ENCODE results near the gene SCAF4.

The SCAF4 gene, protein sequence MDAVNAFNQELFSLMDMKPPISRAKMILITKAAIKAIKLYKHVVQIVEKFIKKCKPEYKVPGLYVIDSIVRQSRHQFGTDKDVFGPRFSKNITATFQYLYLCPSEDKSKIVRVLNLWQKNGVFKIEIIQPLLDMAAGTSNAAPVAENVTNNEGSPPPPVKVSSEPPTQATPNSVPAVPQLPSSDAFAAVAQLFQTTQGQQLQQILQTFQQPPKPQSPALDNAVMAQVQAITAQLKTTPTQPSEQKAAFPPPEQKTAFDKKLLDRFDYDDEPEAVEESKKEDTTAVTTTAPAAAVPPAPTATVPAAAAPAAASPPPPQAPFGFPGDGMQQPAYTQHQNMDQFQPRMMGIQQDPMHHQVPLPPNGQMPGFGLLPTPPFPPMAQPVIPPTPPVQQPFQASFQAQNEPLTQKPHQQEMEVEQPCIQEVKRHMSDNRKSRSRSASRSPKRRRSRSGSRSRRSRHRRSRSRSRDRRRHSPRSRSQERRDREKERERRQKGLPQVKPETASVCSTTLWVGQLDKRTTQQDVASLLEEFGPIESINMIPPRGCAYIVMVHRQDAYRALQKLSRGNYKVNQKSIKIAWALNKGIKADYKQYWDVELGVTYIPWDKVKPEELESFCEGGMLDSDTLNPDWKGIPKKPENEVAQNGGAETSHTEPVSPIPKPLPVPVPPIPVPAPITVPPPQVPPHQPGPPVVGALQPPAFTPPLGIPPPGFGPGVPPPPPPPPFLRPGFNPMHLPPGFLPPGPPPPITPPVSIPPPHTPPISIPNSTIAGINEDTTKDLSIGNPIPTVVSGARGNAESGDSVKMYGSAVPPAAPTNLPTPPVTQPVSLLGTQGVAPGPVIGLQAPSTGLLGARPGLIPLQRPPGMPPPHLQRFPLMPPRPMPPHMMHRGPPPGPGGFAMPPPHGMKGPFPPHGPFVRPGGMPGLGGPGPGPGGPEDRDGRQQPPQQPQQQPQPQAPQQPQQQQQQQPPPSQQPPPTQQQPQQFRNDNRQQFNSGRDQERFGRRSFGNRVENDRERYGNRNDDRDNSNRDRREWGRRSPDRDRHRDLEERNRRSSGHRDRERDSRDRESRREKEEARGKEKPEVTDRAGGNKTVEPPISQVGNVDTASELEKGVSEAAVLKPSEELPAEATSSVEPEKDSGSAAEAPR

DNA sequence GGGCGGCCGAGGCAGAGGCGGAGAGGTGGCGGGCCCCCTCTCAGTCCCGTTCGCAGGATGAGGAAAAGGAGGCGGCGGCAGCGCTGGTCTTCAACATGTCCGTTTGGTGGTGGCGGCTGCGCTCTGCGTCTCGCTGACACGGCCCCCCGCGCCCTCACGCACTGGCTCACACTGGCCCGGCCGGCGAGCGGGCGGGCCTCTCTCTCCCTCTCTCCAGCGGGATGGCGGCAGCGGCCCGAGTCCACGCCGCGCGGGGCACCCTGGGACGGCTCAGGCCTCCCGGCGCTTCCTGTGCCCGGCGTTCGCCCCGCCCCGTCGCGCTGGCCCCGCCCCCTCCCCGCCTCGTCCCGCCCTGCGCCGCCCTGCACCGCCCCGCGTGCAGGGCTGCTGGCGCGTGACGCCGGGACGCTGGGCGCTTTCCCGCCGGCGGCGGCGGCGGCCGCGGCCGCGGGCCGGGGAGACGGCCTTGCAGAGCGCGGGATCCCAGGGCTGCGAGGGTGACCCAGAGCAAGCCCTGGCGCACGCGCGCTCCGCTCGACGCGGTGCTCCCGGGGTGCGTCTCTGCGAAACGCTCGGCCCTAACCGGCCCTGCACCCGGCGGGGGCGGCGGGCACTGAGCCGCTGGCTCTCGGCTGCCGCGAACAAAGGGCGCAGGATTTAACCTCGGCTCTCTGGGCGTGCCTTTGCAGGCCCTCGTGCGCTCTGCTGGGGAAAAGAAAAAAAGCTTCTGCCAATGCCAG, at the start of gene SCAF4:
Gene SCAF4, minus strand, starts transcription at position 262 of the 740 bp plus-strand sequence. CDS start 426 bp downstream, outside the sequence.
- Histone ChIP-seq H3K36me3 (ENCODE audit: control insufficient read depth in 1 of 2, insufficient read depth in 2 of 2, low read length in 2 of 2) (no peaks in the 10 kb centered on the region), H3K9ac (ENCODE audit: low read depth in 1 of 2, low read length in 2 of 2) (peak within 1 kb of the TSS; percentile 85 to 89), H3K27me3 (ENCODE audit: control insufficient read depth in 1 of 2, insufficient read depth in 2 of 2, low read length in 2 of 2) (no peaks in the 10 kb centered on the region), H3K4me1 (ENCODE audit: control insufficient read depth in 1 of 2, insufficient read depth in 2 of 2, low read length in 2 of 2) (peaks cover 36 to 39% of the 10 kb centered on the region in 2 donors), H3K27ac (ENCODE audit: low read depth, low read length) (peak within 1 kb of the TSS; percentile 90), H3K9me3 (ENCODE audit: control insufficient read depth in 1 of 2, low read length in 2 of 2) (no peaks in the 10 kb centered on the region), H3K4me3 (ENCODE audit: low read depth in 1 of 2, low read length in 2 of 2) (peak within 1 kb of the TSS; percentile 84 to 89)

DNA sequence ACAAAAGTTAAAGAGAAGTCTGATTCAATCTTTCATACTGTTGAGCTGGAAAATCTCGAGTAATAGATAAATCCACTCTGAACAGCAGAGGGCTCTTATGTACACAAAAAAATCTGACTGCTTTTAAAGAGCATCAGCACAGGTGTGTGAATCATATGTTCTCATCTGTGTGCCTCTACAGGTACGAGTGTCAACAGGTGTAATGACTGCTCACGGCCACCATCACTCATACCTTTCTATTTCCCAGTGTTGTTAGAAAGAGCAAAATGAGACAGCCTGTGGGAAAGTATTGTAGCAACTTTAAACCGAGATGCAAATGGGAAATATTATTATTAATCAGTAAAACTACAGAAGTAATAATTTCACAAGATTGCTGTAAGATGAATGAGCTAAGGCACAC, 49.0 kb upstream of the SCAF4 start:
- Histone ChIP-seq H3K9me3 (ENCODE audit: control insufficient read depth in 1 of 2, low read length in 2 of 2) (no peaks in the 10 kb centered on the region), H3K4me3 (ENCODE audit: low read depth in 1 of 2, low read length in 2 of 2) (no peak overlapping the region), H3K4me1 (ENCODE audit: control insufficient read depth in 1 of 2, insufficient read depth in 2 of 2, low read length in 2 of 2) (no peaks in the 10 kb centered on the region), H3K27me3 (ENCODE audit: control insufficient read depth in 1 of 2, insufficient read depth in 2 of 2, low read length in 2 of 2) (no peaks in the 10 kb centered on the region), H3K27ac (ENCODE audit: low read depth, low read length) (no peak overlapping the region), H3K9ac (ENCODE audit: low read depth in 1 of 2, low read length in 2 of 2) (no peak overlapping the region), H3K36me3 (ENCODE audit: control insufficient read depth in 1 of 2, insufficient read depth in 2 of 2, low read length in 2 of 2) (no peaks in the 10 kb centered on the region)

DNA sequence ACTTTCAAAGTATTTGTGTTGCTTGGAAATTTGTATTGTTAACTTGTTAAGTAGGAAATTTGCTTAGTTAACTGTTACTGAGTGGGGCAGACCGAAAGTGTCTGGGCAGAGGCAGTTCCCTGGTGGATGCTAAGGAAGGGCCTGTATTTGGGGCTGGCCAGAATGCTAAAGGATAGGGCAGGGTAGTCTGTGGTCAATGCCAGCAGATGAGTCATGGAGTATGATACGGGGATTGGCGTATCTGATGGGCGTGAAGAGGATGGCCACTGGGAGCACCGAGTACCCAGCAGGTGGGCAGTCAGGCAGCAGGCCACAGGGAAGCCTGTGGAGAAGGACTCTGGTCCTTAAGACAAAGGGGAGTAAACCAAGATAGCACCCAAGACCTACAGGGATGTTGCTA, 46.6 kb upstream of the SCAF4 start:
- Histone ChIP-seq H3K9ac (ENCODE audit: low read depth in 1 of 2, low read length in 2 of 2) (no peak overlapping the region), H3K9me3 (ENCODE audit: control insufficient read depth in 1 of 2, low read length in 2 of 2) (no peaks in the 10 kb centered on the region), H3K27ac (ENCODE audit: low read depth, low read length) (no peak overlapping the region), H3K4me1 (ENCODE audit: control insufficient read depth in 1 of 2, insufficient read depth in 2 of 2, low read length in 2 of 2) (no peaks in the 10 kb centered on the region), H3K4me3 (ENCODE audit: low read depth in 1 of 2, low read length in 2 of 2) (no peak overlapping the region), H3K36me3 (ENCODE audit: control insufficient read depth in 1 of 2, insufficient read depth in 2 of 2, low read length in 2 of 2) (no peaks in the 10 kb centered on the region), H3K27me3 (ENCODE audit: control insufficient read depth in 1 of 2, insufficient read depth in 2 of 2, low read length in 2 of 2) (no peaks in the 10 kb centered on the region)

DNA sequence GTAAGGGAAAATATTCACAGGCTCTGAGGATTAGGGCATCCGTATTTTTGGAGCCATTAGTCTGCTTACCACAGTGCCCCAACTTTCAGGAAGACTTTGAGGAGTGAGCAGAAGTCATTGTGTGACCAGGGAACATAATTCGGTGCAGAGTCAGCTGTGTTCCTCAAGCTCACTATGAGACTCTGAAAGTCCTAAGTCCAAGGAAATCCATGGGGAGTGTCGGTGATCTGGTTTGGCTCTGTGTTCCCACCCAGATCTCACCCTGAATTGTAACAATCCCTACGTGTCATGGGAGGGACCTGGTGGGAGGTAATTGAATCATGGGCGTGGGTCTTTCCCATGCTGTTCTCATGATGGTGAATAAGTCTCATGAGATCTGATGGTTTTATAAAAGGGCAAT, 45.9 kb upstream of the SCAF4 start:
- Histone ChIP-seq H3K27me3 (ENCODE audit: control insufficient read depth in 1 of 2, insufficient read depth in 2 of 2, low read length in 2 of 2) (no peaks in the 10 kb centered on the region), H3K36me3 (ENCODE audit: control insufficient read depth in 1 of 2, insufficient read depth in 2 of 2, low read length in 2 of 2) (no peaks in the 10 kb centered on the region), H3K27ac (ENCODE audit: low read depth, low read length) (no peak overlapping the region)

DNA sequence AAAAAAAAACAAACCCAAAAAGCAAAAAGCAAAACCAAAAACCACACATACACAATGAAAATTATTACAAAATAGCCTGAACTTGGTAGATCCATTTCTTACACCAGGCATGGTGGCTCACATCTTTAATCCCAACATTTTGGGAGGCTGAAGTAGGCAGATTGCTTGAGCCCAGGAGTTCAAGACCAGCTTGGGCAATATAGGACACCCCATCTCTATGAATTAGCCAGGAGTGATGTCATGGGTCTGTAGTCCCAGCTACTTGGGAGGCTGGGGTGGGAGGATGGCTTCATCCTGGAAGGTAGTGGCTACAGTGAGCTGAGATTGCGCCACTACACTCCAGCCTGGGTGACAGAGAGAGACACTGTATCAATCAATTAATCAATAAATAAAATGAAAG, 42.1 kb upstream of the SCAF4 start:
- no peak overlapping the region for H3K9ac ChIP-seq (ENCODE audit: low read depth in 1 of 2, low read length in 2 of 2)
- peaks cover 0 to 3% of the 10 kb centered on the region in 2 donors for H3K4me1 ChIP-seq (ENCODE audit: control insufficient read depth in 1 of 2, insufficient read depth in 2 of 2, low read length in 2 of 2)
- H3K4me3 ChIP-seq (ENCODE audit: low read depth in 1 of 2, low read length in 2 of 2), result no peak overlapping the region
- H3K36me3 ChIP-seq (ENCODE audit: control insufficient read depth in 1 of 2, insufficient read depth in 2 of 2, low read length in 2 of 2), result no peaks in the 10 kb centered on the region
- H3K27ac ChIP-seq (ENCODE audit: low read depth, low read length), result no peak overlapping the region
- H3K27me3 ChIP-seq (ENCODE audit: control insufficient read depth in 1 of 2, insufficient read depth in 2 of 2, low read length in 2 of 2), result no peaks in the 10 kb centered on the region
- no peaks in the 10 kb centered on the region for H3K9me3 ChIP-seq (ENCODE audit: control insufficient read depth in 1 of 2, low read length in 2 of 2)

More for the DNA sequence above, 45.9 kb upstream of the SCAF4 start:
- Histone ChIP-seq H3K4me3 (ENCODE audit: low read depth in 1 of 2, low read length in 2 of 2) (no peak overlapping the region), H3K4me1 (ENCODE audit: control insufficient read depth in 1 of 2, insufficient read depth in 2 of 2, low read length in 2 of 2) (peaks cover 0 to 2% of the 10 kb centered on the region in 2 donors), H3K9me3 (ENCODE audit: control insufficient read depth in 1 of 2, low read length in 2 of 2) (no peaks in the 10 kb centered on the region), H3K9ac (ENCODE audit: low read depth in 1 of 2, low read length in 2 of 2) (no peak overlapping the region)

DNA sequence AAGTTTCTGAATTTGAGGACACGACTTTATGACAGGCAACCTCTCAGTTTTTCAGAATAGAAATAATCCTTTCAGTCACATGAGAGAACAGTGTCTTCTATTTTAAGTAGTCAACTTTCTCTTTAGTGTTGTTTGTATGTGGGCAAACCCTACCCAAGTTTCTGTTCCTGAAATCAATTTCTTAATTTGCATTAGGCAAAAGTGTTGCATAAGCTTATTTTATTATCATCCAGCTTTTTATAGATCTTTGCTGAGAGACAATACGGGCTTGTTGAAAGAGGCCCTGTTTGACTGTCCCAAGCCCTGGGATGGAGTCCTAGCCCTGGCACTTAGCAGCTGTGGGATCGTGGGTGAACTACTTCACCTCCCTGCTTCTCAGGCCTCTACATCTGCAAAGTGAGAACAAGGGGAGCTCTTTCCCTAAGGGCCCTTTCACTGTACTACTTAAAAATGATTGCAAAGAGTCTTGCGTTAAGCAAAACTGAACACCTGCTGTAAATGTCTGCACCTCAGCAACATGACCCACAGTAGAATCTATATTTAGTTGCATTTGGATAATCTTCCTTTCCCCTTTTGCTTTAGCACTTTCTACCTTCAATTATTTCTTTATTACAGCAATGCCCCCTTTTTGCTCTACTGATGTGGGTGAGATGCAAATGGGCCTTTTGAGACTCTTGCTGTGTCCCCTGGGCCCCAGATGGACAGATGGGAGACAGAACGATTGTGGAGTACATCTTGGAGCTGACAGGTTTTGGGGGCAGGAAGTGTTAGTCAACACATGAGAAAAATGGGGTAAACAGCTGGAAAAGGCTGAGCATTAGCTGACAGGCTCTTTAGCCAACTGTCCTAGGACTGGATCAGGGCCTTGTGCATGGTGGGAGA, 41.0 kb upstream of the SCAF4 start:
- H3K9me3 ChIP-seq (ENCODE audit: control insufficient read depth in 1 of 2, low read length in 2 of 2), result no peaks in the 10 kb centered on the region
- no peaks in the 10 kb centered on the region for H3K27me3 ChIP-seq (ENCODE audit: control insufficient read depth in 1 of 2, insufficient read depth in 2 of 2, low read length in 2 of 2)
- no peak overlapping the region for H3K4me3 ChIP-seq (ENCODE audit: low read depth in 1 of 2, low read length in 2 of 2)
- H3K36me3 ChIP-seq (ENCODE audit: control insufficient read depth in 1 of 2, insufficient read depth in 2 of 2, low read length in 2 of 2), result no peaks in the 10 kb centered on the region
- peaks cover 0 to 3% of the 10 kb centered on the region in 2 donors for H3K4me1 ChIP-seq (ENCODE audit: control insufficient read depth in 1 of 2, insufficient read depth in 2 of 2, low read length in 2 of 2)
- no peak overlapping the region for H3K27ac ChIP-seq (ENCODE audit: low read depth, low read length)
- no peak overlapping the region for H3K9ac ChIP-seq (ENCODE audit: low read depth in 1 of 2, low read length in 2 of 2)

DNA sequence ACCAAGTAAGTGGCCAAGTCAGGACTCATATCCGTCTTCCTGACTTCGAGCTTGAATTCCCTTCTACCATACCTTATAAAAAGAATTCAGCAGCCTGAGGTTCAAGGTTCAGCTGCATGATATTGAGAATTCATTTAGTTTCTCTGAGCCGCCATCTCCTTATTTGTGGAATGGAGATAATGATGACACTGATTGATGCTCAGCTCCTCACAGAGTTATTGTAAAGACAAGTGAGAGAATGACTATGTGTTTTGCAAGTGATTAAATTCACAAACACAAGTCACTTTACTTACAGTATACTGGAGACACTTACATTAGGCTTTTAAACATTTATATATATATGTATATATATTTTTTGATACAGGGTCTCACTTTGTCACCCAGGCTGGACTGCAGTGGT, 39.8 kb upstream of the SCAF4 start:
- no peak overlapping the region for H3K9ac ChIP-seq (ENCODE audit: low read depth in 1 of 2, low read length in 2 of 2)
- H3K4me3 ChIP-seq (ENCODE audit: low read depth in 1 of 2, low read length in 2 of 2), result no peak overlapping the region
- no peaks in the 10 kb centered on the region for H3K9me3 ChIP-seq (ENCODE audit: control insufficient read depth in 1 of 2, low read length in 2 of 2)
- H3K4me1 ChIP-seq (ENCODE audit: control insufficient read depth in 1 of 2, insufficient read depth in 2 of 2, low read length in 2 of 2), result peaks cover 0 to 3% of the 10 kb centered on the region in 2 donors
- no peaks in the 10 kb centered on the region for H3K27me3 ChIP-seq (ENCODE audit: control insufficient read depth in 1 of 2, insufficient read depth in 2 of 2, low read length in 2 of 2)
- no peaks in the 10 kb centered on the region for H3K36me3 ChIP-seq (ENCODE audit: control insufficient read depth in 1 of 2, insufficient read depth in 2 of 2, low read length in 2 of 2)
- no peak overlapping the region for H3K27ac ChIP-seq (ENCODE audit: low read depth, low read length)

DNA sequence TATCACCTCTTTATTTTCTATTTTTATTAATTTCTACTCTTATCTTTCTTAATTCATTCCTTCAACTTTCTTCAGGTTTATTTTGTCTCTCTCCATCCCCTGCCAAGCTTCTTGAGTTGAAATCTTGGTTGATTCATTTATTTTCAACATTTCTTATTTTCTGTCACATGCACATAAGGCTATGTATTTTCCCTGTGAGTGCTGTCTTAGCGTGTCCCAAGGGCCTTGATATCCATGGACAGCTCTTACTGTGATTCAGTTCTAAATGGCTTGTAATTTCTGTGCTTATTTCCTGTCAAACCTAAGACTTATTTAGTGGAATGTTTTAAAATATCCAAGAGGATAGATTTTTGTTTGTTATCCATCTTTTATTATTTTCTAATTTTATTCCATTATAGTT, 36.8 kb upstream of the SCAF4 start:
- no peak overlapping the region for H3K9ac ChIP-seq (ENCODE audit: low read depth in 1 of 2, low read length in 2 of 2)
- H3K9me3 ChIP-seq (ENCODE audit: control insufficient read depth in 1 of 2, low read length in 2 of 2), result no peaks in the 10 kb centered on the region
- H3K27me3 ChIP-seq (ENCODE audit: control insufficient read depth in 1 of 2, insufficient read depth in 2 of 2, low read length in 2 of 2), result no peaks in the 10 kb centered on the region
- H3K4me1 ChIP-seq (ENCODE audit: control insufficient read depth in 1 of 2, insufficient read depth in 2 of 2, low read length in 2 of 2), result peaks cover 0 to 3% of the 10 kb centered on the region in 2 donors
- H3K27ac ChIP-seq (ENCODE audit: low read depth, low read length), result no peak overlapping the region
- H3K36me3 ChIP-seq (ENCODE audit: control insufficient read depth in 1 of 2, insufficient read depth in 2 of 2, low read length in 2 of 2), result no peaks in the 10 kb centered on the region
- H3K4me3 ChIP-seq (ENCODE audit: low read depth in 1 of 2, low read length in 2 of 2), result no peak overlapping the region

DNA sequence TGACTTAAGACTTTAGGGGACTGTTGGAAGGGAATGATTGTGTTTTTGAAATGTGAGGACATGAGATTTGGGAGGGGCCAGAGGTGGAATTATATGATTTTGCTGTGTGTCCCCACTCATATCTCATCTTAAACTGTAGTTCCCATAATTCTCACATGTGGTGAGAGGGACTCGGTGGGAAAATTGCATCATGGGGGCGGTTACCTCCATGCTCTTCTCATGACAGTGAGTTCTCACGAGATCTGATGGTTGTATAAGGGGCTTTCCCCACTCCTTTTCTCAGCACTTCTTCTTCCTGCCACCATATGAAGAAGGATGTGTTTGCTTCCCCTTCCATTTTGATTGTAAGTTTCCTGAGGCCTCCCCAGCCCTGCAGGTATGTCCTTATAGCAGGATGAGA, 35.0 kb upstream of the SCAF4 start:
- no peak overlapping the region for H3K27ac ChIP-seq (ENCODE audit: low read depth, low read length)
- H3K36me3 ChIP-seq (ENCODE audit: control insufficient read depth in 1 of 2, insufficient read depth in 2 of 2, low read length in 2 of 2), result no peaks in the 10 kb centered on the region
- no peaks in the 10 kb centered on the region for H3K4me1 ChIP-seq (ENCODE audit: control insufficient read depth in 1 of 2, insufficient read depth in 2 of 2, low read length in 2 of 2)
- H3K9me3 ChIP-seq (ENCODE audit: control insufficient read depth in 1 of 2, low read length in 2 of 2), result no peaks in the 10 kb centered on the region
- no peak overlapping the region for H3K9ac ChIP-seq (ENCODE audit: low read depth in 1 of 2, low read length in 2 of 2)
- no peak overlapping the region for H3K4me3 ChIP-seq (ENCODE audit: low read depth in 1 of 2, low read length in 2 of 2)
- H3K27me3 ChIP-seq (ENCODE audit: control insufficient read depth in 1 of 2, insufficient read depth in 2 of 2, low read length in 2 of 2), result no peaks in the 10 kb centered on the region
